ENCODE results near the gene PCID2.

Gene PCID2

DNA sequence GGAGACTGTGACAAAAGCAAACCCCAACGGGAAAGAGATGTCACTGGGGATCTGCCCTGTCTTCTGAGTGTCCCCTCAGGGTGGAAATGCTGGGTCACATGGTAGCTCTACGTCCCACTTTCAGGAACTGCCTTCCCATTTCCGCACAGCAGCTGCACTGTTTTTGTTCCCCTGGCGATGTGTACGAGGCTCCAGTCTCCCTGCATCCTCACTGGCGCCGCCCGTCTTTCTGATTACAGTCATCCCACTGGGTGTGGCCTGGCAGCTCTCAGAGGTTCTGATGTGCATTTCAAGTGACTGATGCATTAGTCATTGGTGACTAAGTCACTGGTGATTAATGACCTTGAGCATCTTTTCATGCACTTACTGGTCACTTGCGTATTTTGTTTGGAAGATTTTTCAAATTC, 21.2 kb downstream of the PCID2 start:
- peak; percentile 100 for DNase-seq (ENCODE audit: low read depth)

DNA sequence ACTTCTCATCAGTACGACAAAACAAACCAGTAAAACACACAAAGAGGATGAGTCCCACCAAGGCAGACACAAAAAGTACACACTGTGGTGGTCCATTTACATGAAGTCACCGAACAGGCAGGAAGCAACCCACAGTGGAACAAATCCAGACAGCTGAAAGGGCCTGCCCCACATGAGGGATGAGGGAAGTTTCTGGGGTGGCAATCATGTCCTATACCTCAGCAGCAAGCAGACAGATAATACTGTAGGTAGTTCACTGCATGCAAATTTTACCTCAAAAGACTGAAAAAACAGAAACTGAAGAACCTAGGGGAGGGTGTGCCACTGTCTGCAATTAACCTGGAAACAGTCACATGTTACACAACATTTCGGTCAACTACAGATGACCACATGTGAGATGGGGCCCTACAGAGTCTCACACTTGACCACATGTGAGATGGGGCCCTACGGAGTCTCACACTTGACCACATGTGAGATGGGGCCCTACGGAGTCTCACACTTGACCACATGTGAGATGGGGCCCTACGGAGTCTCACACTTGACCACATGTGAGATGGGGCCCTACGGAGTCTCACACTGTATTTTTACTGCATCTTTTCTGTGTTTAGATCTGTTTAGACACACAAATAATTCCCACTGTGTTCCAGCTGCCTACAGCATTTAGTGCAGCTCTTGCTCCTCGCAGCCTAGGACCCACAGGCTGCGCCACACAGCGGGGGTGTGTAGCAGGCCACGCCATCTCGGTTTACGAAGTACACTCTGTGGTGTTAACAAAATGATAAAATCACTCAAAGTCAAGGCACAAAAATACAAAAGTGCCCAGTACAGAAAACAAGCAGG, 22.2 kb downstream of the PCID2 start:
- DNase-seq (ENCODE audit: low read depth), result no peak

DNA sequence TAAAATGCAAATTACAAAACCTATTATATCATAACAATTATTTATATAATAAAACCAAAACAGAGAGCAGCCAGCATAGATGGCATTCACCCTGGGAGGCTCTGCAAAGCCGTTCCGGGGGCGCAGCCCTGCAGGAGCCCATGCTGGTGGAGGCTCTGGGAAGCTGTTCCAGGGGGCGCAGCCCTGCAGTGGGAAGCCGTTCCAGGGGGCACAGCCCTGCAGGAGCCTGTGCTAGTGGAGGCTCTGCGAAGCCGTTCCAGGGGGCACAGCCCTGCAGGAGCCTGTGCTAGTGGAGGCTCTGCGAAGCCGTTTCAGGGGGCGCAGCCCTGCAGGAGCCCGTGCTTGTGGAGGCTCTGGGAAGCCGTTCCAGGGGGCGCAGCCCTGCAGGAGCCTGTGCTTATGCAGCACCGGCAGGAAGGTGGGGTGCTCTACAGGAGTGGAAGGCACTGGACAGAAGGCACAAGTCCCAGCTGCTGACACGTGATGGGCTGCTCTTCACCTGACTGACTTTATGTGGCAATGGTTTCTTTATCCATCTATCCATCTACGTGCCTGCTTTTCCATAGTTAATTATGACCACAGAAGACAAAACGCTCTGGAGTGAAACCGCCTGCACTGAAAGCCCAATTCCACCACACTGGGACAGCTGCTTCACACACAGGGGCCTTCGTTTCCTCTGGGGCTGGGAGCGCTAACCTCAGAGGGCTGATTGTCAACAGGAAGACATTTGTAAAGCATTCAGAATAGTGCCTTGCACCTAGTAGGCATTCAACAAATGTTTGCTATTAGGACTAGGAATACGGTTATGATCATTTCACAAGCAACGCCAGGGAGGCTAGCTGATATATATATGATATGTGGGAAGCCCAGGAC, 23.7 kb downstream of the PCID2 start:
- no peak for DNase-seq (ENCODE audit: low read depth)

DNA sequence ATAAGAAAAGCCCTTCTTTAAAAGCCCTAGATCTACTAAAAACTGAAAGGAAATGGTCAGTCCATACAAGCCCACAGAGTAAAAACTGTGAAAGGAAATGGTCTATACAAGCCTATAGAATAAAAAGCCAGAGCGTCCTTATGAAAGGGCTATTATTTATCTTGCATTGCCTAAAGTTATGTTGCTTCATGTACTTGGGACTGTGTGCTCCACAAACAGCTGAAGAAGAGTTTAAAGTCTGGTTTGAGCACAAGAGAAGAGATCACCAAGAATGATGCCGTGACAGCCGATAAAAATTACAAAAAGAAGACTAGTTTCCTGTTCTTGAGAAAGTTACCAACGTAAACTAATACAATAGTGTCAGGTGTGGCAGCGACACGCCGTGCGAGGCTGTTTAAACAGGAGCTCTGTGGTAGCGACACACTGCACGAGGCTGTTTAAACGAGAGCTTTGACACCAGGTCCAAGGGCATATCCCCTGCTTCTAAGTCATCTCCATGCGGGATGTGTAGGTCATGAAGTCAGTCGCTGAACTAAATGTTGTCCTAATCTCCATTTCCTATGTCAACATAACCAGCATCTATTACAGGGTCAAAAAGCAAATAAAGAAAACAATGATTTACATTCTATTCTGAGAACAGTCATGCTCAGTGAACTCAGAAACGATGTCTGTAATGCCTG, 24.9 kb downstream of the PCID2 start:
- DNase-seq (ENCODE audit: low read depth), result no peak

DNA sequence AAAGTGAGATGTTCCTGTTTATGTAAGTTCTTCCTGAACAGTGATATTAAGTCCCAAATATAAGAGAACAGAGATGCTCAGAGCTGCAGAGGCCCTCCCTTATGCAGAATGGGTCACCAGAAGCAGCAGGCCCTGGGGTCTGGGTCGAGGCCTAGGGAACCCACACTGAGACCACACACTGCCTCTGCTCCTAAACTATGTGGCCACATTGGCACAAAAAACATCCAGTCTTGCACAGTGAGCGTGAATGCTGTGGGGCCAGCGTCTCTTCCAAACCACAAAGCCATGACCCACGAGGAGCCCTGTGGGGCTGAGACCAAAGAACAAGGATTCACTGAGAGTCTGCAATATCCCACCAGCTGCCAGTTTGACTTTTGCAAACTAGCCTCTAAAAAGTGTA, 26.4 kb downstream of the PCID2 start:
- no peak for DNase-seq (ENCODE audit: low read depth)

DNA sequence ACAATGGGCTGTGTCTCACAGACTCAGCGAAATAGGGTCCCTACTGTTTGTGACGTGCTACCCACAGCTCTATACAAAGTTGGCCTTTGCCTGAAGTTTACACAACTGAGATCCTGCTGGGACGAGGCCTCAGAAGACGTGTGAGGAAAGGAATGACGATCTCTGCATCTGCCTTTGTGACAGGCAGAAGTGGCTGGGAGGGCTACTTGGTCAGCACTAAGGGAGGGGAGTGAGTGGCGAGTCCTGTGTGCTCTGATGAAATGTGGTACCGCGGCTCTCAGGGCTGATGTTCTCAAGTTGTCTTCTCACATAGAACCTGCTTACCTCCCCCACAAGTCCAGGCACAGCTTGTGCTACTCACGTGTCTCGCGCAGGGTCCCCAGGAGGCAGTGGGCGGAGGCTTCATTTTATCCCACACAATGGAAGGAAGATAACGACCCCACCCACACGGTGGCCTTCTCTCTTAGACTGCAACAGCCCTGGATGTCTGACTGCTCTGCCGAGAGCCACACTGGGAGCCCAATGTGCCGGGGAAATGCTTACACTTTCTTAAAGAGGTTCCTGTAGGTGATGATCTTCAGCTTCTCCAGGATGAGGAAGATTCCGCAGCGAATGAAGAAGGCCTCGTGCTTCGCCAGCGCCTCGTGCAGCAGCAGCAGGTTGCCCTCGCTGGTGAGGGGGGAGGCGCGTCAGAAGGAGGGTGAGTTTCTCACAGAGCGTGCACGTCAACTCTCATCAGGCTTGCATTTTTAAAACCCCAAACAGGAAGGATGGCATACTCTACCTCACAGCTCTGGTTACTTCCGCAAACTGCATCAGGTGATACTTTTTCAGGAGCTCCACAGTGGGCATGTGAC, 28.9 kb downstream of the PCID2 start:
- peak; percentile 36 for DNase-seq (ENCODE audit: low read depth)

DNA sequence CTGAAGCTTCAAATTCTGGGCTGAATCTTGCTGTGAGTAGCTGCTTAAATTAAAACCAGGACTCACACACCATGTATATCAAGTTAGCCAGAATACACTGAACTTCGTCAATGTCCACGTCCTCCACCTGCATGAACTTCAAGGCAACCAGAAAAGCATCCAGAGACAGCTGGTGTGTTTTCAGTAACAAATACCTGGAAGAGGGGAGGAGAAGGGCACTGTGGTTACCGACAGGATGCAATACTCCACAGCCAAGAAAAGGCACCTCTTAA, 29.6 kb downstream of the PCID2 start:
- DNase-seq (ENCODE audit: low read depth), result peak; percentile 34

DNA sequence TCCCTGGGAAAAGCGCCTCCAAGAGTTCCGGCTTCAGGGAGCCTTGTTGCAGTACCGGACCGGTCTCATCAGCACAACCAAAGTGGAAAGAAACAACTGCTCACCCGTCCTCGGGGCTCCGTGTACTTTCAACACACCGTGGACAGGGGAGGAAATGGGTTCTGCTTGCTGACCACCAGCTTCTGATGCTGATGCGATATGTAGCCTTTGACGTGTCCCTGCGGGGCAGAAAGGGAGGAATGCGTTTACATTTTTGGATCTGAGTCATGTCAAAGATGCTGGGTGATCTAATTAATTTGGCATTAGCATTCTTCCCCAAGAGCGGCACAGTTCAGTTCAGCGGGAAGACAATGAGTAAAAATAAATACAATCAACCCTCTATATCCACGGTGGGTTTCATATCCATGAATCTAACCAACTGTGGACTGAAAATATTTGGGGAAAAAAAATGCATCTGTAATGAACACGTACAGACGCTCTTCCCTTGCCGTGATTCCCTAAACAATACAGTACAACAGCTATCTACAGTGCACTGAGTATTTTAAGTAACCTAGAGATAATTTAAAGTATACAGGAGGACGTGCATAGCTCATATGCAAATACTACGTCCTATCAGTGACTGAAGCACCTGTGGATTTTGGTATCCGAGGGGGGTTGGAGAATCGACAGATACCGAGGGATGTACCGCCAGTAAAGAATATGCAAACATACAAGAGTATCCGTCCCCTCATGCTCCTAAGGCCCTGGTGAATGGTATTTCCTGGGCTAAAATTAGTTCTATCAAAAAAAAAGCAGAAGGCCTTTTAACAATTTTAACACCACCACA, 30.2 kb downstream of the PCID2 start:
- peak; percentile 99 for DNase-seq (ENCODE audit: low read depth)

DNA sequence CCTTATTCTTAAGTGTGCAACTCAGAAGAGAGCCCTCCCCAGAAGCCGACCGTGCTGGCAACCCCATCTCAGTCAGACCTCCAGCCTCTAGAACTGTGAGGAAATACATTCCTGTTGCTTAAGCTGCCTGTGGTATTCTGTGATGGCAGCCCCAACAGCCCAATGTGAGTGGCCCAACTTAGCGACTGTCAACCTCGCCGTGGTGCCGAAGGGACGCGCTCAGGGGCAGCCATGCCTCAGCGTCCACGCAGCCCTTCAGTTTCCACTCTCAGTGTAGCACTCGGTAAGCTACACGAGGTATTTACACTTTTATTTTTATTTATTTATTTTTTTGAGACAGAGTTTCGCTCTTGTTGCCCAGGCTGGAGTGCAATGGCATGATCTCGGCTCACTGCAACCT, 31.6 kb downstream of the PCID2 start:
- no peak for DNase-seq (ENCODE audit: low read depth)

DNA sequence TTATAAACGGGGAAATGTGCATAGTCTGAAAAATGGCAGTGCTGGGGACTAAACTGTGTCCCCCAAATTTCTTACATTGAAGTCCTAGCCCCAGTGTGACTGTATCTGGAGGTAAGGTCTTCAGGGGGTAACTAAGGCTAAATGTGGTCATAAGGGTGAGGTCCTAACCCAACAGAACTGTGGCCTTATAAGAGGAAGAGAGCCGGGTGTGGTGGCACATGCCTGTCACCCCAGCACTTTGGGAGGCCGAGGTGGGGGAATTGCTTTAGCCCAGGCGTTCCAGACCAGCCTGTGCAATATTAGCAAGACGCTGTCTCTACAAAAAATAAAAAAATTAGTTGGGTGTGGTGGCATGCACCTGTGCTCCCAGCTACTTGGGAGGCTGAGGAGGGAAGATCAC, 32.2 kb downstream of the PCID2 start:
- DNase-seq (ENCODE audit: low read depth), result no peak

DNA sequence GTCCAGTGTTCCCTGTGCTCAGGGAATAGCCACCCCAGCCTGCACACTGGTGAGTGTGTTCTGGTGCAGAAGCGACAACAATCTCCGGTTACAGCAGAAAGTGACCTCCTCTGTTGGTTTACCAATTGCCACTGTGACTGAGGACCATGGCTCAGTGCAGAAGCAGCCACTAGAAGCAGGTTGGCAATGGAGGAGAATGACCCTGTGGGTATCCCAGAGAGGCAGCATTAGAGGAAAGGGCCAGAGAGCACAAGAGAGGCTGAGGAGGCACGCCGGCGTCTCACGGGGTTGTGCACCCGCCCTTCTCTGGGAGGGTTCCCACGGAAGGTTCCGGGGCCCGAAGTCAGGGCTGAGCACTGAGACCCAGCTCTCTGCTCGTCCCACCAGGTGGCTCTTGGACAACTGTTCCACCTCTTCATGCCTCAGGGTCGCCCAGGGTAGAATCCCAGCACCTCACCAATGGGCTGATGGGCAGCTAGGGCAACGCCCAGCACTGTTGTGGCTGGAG, 36.0 kb downstream of the PCID2 start:
- no peak for DNase-seq (ENCODE audit: low read depth)

DNA sequence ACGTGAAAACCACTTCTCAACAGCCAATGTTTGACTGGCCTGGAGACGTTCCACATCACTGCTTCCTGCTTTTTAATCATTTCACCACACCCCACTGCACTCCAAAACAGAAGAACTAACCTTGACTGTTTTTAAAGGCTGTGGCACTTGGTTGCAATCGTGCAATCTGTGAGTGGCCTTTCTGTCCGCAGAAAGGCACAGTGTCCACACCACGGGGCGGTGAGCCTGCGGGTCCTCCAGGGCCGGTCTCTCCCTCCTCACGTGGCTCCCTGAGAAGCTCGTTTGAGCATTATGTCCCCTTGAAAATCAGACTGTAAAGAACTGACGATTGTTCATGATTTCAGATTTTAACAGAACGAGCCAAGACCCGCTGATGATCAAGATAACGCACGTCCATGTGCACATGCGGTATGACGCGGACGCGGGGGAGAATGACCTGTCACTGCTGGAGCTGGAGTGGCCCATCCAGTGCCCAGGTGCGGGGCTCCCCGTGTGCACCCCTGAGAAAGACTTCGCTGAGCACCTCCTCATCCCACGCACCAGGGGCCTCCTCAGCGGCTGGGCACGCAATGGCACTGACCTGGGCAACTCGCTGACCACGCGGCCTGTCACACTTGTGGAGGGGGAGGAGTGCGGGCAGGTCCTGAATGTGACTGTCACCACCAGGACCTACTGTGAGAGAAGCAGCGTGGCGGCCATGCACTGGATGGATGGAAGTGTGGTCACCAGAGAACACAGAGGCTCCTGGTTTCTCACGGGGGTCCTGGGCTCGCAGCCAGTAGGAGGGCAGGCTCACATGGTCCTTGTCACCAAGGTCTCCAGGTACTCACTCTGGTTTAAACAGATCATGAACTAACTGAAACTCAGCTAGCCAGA, 37.0 kb downstream of the PCID2 start:
- DNase-seq (ENCODE audit: low read depth), result no peak

DNA sequence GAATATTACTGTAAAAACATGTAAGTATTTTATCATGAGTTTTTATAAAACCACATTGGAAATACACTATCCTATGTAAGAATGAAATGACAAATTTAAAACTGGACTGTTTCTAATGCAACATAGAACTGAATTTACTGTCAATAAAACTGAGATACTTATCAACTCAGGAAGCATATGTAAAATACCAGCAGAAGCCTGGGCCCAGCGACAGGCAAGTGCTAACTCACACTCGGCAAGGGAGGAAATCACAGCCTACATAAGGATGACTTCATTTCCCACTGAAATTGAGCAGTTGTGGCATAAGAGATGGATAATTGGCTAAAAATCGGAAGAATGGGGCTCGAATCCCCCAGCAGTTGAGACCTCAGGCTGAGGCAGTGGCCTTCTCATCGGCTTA, 38.0 kb downstream of the PCID2 start:
- DNase-seq (ENCODE audit: low read depth), result no peak

DNA sequence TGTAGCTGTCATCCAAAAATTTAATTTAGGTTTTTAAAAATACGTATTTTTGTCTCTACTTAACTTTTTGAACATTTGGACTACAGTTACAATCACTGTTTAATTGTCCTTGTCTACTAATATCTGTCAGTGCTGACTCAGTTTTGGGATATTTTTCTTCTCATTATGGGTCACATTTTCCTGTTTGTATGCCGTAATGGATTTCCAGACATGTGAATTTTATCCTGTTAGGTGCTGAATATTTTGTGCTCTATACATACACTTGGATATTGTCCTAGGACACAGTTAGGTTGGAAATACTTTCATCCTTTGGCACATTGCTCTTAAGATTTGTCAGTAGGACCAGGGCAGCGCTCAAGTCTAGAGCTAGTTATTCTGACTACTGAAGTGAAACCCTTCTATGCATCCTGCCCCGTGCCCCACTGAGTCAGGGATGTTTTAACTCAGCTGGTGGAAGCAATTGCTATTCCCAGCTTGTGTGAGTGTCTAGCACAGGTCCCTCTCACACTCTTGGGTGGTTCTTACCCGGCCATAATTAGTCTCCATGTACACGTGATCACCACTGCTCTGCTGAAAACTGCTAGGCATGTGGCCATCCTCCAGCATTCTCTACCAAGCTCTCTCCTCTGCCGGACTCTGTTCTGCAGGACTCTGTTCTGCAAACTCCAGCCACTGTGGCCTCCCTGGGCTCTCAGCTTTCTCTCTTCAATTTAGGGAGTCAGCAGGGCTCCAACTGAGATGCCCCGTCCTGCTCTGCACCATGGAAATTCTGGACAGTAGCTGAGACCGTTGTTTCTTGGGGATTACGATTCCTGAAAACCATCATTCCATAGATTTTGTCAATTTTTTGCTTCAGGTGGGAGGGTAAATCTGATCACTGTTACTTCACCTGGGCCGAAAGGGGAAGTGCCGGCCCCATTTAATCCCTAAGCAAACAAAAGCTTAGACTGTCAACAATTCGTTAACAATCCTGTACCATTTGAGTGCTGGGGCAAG, 38.9 kb downstream of the PCID2 start:
- DNase-seq (ENCODE audit: low read depth), result no peak

DNA sequence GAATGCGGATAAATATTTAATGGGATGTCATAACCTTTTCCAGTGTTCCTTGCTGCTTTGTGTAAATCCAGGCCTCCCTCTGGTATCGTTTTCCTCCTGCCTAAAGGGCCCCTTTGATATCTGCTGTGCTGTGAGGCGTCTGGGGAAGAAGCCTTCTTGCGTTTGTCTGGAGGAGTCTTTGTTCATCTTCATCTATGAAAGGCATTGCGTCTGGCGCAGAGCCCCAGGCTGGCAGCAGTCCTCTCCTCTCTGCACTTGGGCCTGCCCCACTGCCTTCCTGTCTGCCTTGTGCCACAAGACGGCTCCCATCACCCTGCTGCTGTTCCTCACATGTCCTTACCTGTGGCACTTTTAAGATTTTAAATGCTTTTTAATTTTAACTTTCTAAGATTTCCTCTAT, 40.3 kb downstream of the PCID2 start:
- DNase-seq (ENCODE audit: low read depth), result no peak

DNA sequence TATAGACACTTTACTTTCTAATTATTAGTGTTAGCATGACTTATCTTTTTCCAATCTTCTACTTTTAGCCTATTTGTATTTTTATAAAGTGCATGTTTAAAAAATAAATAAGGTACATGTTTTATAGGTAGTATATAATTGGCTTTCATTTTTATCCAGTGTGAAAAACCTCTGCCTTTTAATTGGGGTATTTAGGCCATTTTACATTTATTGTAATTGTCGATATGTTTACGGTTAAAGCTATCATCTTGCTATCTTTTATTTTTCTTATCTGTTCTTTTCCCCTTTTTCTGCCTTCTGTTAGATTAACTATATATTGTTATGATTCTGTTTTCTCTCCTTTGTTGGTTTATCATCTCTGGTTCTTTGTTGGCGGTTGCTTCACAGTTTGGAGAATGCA, 40.9 kb downstream of the PCID2 start:
- DNase-seq (ENCODE audit: low read depth), result no peak

DNA sequence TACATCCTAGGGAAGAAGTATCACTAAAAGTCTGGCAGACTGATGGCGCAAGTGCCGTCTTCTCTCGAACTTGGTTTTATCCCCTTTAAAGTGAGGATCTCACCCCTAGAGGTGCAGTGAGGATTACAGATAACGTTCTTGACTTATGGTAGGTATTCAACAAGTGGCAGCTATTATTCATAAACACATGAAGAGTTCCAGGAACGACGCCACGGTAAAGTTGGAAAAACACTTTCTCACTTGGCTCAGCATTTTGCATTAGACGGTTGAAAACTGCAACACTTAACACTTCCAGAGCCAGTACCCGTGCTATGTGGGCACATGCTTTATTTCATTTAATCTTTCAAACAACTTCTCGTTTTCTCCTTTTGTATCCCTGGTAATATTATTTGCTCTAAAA, 41.3 kb downstream of the PCID2 start:
- no peak for DNase-seq (ENCODE audit: low read depth)

DNA sequence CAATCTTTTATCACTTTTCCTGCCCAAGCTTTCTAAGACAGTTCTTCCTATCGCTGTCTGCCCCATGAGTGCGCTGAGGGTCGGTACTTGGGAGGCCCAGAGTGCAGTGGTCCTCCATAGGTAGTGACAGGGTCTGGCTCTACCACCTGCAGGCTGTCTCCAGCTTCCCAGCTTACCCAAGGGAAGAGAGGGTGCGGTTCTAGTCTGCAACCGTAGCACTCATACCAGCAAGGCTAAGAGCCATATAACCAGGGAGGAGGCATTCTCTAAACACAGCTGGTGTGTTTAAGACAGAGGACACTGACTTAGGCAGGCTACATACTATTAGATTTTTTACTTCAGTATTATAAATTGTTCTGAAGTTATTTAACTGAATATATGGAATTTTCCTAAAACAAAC, 41.8 kb downstream of the PCID2 start:
- no peak for DNase-seq (ENCODE audit: low read depth)

DNA sequence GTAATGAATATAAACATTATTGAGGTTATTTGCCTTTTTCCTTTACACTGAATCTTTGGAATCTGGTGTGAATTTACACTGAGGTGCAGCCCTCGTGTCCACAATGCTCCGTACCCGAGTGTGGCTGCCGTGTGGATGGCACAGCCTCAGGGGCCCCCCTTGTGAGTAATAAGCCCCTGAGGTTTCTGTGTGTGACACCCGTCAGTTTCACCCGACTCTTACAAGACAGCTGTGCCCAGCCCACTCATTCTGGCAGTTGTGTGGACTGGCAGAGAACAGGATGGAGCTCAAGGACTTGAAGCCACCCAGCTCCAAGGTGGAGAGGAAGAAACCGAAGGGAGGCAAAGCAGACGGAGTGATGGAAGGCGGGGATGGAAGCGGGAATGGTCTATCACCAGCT, 42.2 kb downstream of the PCID2 start:
- DNase-seq (ENCODE audit: low read depth), result no peak

All from ELR (cell line).